GM20000 (cell line): ENCODE measurements around the gene MBNL2.

ENCODE experiments used
- DNase-seq: peaks from one replicate; pipeline ENCODE4 v3.0.0; 2012; ENCODE audit warnings: low spot score
- CTCF ChIP-seq: IDR thresholded peaks from 2 replicates; pipeline ENCODE4 v1.5.1; 2012; ENCODE audit warnings: mild to moderate bottlenecking, control low read depth; ENCODE audit errors: extremely low read depth, missing control alignments

Gene MBNL2

GRCh38 chr13:97284558-97284957, 62.4 kb downstream of the MBNL2 start:
- TF ChIP-seq CTCF, result no peak
- no peak for DNase-seq

- no peak for TF ChIP-seq CTCF
- no peak for DNase-seq
These were observed 63.3 kb downstream of the MBNL2 start for GRCh38 chr13:97285221-97285955.

GRCh38 chr13:97286317-97287046, 64.3 kb downstream of the MBNL2 start:
- DNase-seq, result no peak
- TF ChIP-seq CTCF, result no peak

DNA sequence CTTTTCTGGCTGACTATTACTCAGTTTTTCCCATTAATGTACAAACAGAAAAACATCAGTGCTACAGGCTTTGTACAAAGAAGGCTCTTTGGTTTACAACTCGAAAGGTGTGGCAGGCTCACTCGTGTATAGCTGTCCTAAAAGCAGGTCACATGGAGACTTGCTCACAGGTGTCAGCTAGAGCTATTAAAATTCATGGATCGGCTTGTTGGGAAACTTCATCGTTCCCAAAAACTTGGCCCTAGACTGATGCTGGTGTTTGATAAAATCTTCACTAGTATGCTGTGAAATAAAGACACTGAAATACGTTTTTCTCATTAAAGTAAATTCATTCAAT, 64.9 kb downstream of the MBNL2 start:
- DNase-seq, result no peak
- no peak for TF ChIP-seq CTCF

GRCh38 chr13:97288486-97288900, 66.4 kb downstream of the MBNL2 start:
- TF ChIP-seq CTCF, result no peak

GRCh38 chr13:97289514-97290298, 67.6 kb downstream of the MBNL2 start:
- no peak for DNase-seq
- TF ChIP-seq CTCF, result no peak

More at GRCh38 chr13:97288486-97288900, 66.4 kb downstream of the MBNL2 start:
- no peak for DNase-seq
